HG03103 (cell line): ENCODE data around the gene MFSD6.

ENCODE experiments used
- ATAC-seq: cut with Tn5 transposase; IDR thresholded peaks from one replicate; pipeline ENCODE4 v1.9.1; 2021; ENCODE audit warnings: low read depth; ENCODE audit not compliant: unreplicated experiment

The MFSD6 gene

DNA sequence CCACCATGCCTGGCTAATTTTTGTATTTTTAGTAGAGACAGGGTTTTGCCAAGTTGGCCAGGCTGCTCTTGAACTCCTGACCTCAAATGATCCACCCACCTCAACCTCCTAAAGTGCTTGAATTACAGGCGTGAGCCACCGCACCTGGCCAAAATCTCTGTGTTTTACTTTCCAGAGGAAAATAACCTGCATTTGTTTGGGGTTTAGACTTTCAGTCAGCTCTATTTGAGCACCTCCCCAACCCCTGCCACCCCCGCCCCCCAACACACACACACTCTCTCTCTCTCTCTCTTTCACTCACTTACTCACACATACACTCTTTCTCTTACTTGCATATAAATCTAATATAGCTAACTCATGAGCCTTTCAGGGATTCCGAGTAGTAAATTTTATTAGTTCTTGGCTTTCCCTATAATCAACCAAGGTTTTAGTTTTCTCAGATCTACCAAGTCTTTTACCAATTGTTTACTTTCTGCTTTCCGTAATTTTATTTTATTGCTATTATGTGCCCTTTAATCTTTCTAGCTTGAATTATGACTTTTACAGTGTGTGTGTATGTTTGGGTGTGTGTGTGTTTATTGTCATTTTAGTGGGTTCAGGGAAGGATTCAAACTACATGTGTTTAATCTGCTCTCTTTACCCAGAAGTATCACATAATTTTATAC lies 24.5 kb downstream of the MFSD6 start:
- ATAC-seq: no peak

DNA sequence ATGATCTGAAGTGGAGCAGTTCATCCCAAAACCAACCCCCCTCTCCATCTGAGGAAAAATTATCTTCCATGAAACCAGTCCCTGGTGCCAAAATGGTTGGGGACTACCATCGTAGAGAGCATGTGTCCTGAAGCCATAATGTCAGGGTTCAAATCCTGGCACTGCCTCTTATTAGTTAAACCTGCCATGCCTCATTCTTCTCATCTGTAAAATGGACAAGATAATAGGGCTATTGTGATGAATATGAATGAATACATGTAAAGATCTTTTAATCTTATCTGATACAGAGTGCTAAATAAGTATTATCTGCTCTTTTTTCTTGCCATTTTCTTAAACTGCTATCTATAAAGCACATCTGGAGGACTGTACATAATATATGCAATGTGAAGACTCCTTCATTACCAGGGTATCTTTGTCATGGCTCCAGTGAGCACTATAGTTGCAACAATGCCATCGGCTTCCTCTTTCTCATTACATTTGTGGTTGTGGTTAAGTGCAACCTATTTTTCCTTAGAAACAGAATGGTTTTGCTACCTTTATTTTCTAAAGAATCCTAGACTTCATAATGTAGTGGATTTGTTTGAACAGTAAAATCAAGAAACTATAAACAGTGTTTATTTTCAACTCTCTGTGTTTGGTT lies 27.0 kb downstream of the MFSD6 start:
- ATAC-seq: no peak

DNA sequence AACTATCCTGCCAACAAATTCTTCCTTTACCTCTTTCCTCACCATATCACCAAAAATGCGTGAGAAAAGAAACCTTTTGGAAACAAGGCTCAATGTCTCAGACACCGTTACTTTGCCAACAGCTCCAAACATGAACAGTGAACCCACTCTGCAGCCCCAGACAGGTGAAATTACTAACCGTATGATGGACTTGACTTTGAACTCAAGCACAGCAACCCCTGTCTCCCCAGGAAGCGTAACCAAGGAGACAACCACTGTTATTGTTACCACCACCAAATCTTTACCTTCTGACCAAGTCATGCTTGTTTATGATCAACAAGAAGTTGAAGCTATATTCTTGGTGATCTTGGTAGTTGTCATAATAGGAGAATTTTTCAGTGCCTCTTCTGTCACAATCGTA lies 28.4 kb downstream of the MFSD6 start:
- no peak for ATAC-seq

DNA sequence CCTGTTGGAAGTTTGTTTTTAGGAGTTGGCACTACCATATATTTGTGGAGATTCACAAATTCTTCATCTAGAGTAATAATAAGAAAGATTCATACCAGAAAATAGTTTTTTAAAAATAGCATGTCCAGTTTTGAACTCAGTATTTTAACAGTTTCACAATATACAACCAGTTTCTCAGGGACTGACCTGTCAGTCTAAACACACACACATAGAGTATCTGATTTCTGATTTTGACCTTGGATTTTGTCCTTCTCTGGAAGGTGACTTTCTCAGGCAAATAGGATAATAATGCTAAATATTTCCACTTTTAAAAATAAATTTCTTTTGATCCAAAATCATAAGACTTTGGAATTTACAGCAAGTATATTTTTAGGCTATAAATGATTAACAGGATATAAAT lies 32.0 kb downstream of the MFSD6 start:
- no peak for ATAC-seq

DNA sequence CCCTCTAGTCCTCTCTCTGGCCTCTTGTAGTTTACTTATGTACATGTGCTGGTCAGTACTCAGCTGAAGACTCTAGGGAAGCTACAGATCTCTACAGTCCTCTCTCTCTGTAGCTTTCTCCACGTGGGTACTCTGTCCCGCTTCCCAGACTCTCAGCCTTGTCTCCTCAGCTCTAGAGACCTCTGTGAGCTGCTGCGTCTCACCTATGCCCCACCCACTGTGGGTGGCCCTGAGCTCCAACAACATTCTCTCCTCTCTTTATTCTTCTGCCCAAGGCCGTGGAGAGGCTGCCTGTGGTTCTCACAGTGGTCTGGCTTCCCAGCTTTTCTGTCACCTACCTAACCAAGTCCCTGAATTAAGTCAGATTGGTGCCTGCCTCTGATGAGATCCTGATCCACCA lies 33.4 kb downstream of the MFSD6 start:
- no peak for ATAC-seq

DNA sequence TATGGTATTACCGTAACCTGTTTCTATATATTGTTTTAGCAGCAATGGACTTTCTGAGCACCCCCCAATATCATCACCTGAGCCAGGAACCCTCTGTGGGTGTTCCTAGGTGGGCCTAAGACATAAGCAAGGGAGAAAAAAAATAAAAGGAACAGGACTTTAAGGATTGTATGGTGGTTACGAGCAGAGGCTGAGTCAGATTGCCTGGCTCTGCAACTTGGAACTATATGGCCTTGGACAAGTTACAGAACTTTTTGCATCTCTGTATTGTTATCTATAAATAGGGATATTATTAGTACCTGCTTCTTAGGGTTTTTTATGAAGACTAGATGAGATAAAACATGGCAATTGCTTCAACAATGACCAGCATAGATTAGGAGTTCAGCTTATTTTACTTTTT lies 34.9 kb downstream of the MFSD6 start:
- ATAC-seq: no peak

DNA sequence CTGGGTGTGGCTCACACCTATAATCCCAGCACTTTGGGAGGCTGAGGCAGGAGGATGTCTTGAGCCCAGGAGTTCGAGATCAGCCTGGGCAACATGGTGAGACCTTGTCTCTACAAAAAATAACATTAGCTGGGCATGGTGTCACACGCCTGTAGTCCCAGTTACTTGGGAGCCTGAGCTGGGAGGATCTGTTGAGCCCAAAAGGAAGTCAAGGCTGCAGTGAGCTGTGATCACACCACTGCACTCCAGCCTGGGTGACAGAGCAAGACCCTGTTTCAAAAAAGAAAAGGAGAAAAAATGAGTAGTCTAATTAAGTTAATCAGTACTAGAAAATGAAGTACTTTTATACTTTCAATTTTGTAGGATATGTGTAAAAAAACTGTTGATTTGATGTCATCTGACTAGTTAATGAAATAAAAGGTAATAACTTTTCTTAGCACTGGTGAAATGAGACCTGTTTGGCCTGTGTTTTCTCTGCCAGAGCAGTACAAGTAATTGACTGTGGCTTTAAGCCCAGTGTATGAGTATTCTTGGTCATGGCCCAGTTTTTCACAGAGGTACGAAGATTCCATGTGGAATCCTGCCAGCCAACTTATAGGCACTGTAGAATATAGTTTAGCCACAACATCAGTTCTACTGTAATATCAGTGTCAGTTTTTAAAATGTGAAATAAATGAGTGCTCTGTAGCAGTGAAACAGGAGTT lies 35.8 kb downstream of the MFSD6 start:
- ATAC-seq: no peak

DNA sequence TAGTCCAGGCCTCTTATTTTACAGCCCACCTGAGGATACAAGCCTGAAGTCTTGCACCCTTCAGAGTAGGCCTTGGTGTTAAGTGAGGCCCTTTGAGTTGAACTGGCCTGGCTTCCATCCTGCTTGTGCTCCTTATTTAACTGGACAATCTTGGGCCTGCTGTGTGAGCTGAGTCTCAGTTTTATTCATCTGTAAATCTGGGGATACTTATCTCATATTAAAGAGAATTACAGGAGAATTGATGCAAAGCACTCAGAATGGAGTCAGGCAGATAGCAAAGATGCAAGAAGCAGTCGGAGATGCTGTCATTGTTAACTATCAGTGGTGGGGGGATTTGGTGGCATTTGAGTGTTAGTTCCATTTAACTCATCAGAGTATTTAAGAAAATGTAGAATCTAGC lies 36.8 kb downstream of the MFSD6 start:
- no peak for ATAC-seq

DNA sequence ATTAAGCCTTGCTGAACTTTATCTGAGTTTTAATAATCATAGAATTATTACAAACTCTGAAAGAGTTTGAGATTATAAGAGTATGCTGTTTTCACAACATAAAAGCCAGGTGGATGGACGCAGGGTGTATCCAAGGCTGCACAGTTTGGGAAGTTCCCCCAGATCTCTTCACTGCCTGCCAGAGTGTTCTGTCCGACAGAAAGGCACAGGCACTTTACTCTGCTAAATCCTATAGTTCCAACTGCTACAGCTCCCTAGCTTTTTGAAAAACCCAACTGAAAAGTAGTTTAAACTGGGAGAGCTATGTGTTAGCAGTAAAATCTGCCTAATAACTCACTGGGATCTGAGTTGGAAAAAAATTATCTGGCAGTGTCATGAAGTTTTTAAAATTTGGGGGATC lies 38.0 kb downstream of the MFSD6 start:
- no peak for ATAC-seq

DNA sequence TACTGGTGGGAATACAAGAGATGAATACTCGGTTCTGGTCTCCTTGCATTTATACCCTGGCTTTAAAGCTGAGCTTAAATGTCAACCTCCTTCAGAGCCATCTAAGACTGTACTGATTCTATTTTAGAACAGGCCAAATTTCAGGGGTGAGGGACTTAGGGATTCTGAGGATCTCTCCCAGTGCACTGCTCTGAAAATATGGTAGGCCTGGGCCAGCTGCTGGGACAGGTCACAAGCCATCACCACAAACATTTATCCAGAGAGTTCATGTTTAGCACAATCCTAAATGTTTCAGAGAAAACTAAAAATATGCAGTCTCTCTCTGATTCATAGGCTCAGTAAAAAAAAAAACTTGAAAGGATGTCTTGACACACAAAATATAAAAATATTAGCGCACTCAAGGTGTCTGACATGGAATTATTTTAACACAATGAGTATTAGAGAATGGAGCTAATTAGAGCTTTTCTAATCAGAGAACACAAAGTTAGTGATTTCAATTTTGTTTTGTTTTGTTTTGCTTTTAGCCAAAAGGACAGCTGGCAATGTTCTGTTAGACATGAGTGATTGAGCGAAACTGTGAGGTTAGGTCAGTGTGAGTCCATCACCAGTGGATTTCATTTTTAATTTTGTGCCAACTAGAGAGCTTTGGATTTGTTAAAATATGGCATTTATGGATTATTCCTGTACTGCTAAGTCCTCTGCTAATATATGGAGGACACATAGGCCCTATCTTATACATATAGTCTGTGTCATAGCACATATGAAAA lies 38.8 kb downstream of the MFSD6 start:
- ATAC-seq: no peak

DNA sequence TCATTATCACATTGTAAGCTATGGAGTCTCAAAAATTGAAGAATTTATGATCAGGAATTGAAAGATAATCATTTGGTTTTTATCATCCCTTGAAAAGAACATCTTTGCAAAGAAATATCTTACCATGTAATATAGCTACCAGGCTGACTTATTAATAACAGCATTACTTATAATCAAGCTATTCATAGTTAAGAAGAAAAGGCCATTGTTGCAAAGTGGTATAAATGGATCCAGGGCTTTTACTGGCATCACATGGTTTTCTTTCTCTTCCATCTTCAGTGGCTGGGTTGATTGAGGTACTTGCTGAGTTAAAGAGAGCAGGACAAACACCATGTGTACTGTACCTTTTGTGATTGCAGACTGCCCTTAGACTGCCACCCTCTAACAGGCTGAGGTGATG lies 39.6 kb downstream of the MFSD6 start:
- no peak for ATAC-seq

DNA sequence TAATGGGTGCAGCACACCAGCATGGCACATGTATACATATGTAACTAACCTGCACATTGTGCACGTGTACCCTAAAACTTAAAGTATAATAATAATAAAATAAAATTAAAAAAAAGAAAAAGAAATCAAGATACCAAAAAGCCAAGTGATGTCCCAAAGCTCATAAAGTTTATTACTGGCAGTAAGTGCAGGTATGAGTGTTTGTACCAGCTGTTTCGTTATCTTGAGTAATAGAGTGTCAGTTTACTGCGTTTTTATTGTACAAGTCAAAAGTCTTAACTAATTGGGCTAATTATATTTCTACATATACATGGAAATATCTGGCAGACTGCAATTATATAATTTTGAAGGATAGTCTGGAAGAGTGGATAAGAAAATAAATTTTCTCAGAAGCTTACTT lies 41.8 kb downstream of the MFSD6 start:
- no peak for ATAC-seq

DNA sequence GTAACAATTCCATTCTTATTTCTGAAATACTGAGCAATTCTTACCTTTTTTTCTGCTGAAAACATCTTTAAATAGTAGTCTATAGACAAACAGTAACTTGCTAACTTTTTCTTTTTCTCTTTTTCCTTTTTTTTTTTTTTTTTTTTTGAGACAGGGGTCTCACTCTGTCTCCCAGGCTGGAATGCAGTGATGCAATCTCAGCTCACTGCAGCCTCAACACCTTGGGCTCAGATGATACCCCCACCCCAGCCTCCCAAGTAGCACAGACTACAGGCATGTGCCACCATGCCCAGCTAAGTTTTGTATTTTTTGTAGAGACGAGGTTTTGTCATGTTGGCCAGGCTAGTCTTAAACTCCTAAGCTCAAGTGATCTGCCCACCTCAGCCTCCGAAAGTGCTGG lies 42.2 kb downstream of the MFSD6 start:
- no peak for ATAC-seq

DNA sequence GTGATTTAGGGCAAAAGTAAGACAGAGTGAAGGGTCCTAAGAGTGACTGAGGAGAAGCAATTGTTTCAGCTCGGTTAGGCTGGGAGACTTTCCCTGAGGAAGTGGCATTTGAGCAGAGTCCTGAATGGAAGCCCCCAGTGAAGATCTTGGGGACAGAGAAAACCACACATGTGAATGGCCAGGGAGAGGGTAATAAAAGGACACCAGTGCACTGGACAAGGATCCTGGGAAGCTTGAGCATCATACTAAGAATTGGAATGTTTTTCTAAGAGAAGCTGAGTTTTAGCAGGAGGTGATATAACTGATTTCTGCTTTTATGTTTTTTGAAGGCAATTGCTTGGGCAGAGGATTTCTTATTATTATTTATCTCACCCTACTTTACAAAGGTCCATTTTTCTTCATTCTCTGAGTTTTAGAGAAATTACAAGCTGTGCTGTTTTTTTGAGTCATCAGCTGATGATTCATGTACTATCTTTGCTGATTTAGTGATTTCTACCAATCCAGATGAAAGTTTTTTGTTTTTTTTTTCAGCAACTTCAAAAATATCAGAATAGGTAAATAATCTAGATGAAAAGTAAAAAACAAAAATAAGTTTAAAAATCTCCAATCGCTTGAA lies 43.5 kb downstream of the MFSD6 start:
- no peak for ATAC-seq

DNA sequence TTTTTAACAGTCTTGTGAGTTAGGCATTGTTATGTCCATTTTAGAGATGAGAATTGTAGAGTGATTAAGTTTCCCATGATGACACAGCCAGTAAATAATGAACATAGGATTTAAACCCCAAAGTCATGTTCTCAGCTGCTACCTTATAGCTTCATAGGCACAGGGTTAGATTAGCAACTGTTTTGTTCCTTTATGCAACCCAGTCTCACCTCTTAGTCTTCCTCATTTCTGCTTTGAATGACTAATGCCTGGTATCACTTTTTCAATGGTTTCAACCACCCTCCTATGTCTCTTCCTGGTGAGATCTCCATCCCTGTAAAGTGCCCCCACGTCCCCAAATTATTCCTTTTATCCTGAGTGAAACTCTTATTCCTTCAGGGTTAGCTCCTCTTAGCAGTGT lies 44.3 kb downstream of the MFSD6 start:
- ATAC-seq: no peak

DNA sequence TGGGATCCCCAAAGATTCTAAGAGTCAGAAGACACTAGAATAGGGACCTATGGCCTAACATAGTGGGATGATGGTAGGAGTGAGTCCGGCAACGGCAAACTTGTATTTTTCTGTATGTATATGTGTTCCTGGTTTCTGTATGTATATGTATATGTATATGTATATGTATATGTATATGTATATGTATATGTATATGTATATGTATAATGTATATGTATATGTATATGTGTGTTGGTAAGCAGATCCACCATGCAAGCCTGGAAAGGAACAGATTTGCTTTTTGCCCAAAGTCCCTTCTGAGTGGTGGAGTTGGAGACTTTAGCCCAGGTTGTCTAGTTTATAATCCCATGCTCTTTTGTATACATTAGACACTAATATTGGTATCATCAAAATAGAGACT lies 46.6 kb downstream of the MFSD6 start:
- no peak for ATAC-seq

DNA sequence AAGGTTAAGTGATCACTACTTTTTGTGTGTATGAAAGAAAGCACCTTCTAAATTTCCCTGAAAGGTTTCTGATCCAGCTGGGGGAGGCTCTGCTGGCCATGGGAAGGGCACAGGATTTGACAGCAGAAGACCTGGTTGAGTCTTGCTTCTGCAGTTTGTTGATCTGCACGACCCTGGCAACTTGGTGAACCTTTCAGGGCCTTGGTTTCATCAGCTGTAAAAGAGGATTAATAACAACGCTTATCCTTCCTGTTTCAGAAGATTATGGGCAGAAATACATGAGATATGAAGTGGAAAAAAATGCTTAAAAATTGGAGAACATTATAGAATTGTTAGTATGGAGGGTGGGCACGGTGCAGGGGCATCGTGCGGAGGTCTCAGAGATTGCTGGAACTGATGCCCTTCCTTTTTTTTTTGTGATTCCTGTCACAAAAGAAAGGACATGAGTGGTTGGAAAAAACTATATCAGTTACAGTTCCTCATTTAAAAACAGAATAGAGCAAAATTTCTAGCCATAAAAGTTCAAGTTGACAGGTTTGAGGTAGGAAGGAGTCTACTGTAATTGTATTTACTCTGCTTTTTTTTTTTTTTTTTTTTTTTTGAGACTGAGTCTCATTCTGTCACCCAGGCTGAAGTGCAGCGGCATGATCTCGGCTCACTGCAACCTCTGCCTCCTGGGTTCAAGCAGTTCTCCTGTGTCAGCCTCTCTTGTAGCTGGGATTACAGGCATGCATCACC lies 47.4 kb downstream of the MFSD6 start:
- ATAC-seq: no peak

DNA sequence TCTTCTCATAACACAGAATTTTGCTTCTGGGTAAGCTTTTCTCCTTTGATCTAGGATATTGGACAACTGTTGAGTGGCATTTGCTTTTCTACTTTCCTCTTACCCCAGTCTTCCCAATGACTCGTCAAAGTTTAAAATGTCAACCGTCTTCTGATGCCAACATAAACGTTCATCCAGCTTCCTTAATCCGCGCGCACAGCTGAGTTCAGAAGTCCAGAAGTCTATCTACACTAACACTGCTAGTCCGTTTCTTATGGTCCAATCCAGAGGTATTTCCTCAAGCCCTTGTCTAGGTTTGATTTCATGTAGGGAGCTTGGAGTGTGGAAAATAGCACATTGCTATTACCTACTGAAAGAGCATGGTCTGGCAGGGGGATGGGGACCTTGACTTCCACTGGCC lies 48.7 kb downstream of the MFSD6 start:
- no peak for ATAC-seq

DNA sequence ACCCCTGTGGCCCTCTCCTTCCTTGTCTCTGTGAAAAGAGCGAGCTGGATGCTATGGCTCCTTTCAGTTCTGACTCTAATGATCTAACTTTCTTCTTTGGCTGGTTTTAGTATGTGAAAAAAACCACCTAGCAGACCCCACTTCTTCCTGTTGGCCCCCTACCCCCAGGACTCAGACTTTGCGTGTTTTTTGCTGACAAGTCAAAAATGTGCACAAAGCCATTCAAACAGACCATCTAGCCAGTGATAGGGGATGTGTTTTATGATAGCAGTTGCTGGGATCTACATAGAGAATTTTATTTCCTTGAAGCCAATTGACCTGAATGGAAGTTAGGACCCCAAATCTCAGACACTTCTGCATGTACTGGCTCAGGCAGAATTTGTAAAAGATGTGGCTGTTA lies 49.1 kb downstream of the MFSD6 start:
- ATAC-seq: no peak

DNA sequence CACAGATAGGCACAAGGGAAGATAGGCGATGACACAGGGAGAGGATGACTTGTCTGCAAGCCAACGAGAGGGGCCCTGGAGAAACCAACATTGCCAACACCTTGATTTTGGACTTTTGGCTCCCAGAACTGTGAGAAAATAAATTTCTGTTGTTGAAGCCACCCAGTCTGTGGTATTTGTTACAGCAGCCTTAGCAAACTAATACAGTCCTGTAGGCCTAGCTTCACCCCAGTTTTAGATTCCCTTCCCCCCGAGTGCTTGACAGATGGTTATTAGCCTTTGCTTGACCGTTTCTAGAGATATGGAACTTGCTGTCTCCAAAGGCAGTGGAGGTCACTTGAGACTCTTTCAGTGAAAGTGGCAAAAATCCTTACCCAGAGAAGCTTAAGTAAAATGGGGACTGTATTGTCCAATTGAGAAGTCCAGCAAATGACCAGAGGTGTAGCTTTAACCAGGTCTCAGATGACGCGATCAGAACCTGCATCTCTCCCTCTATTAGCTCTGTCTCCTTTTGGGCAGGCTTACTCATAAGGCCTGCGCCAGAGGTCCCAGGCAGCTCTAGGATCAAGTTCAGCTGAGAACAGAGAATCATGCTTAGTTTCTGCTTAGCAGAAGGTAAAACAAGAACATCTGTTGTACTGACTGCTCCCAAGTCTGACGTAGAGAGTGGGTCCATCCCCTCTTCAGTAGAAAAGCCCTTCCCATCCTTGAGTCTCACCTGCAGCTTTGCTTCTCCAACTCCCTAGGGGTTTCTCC lies 50.4 kb downstream of the MFSD6 start:
- ATAC-seq: no peak
